NCI-H1930 (cell line): ENCODE data around the gene NIPSNAP2.
"Not testable (repeated sequence)": the region's sequence is repeated elsewhere in the genome, so short reads cannot be mapped to it uniquely, and the experiment has no call there.

Source experiments
- DNase-seq, 2 experiments: peaks; one replicate each; lab custom pipeline; 2025; lab: John Stamatoyannopoulos, UW

Gene NIPSNAP2

GRCh38 chr7:55964261-55965099 is at the start of gene NIPSNAP2:
Gene NIPSNAP2 (plus strand): TSS chr7:55964585. CDS start chr7:55964610, 25 bp downstream.
- peak; percentile 46 to 85 for DNase-seq

GRCh38 chr7:55917771-55918170 is 46.6 kb upstream of the NIPSNAP2 start:
- no peak for DNase-seq

GRCh38 chr7:55928006-55928767 is 36.2 kb upstream of the NIPSNAP2 start:
- no peak for DNase-seq

GRCh38 chr7:55931421-55932151 is 32.8 kb upstream of the NIPSNAP2 start:
- no peak for DNase-seq

GRCh38 chr7:55939514-55940123 is 24.8 kb upstream of the NIPSNAP2 start:
- no peak for DNase-seq

GRCh38 chr7:55946545-55946944 is 17.8 kb upstream of the NIPSNAP2 start:
- DNase-seq: no peak

GRCh38 chr7:55951637-55952351 is 12.6 kb upstream of the NIPSNAP2 start, which contains the start of gene MRPS17:
Gene MRPS17 (plus strand): TSS chr7:55951877. CDS start chr7:55953196, 1,319 bp downstream.
- DNase-seq: peak; percentile 90 to 91

GRCh38 chr7:55952352-55952671 is 12.1 kb upstream of the NIPSNAP2 start:
- DNase-seq: not testable (repeated sequence)

GRCh38 chr7:55953707-55954475 is 10.5 kb upstream of the NIPSNAP2 start:
- DNase-seq: no peak

GRCh38 chr7:55957190-55957589 is 7.2 kb upstream of the NIPSNAP2 start:
- no peak for DNase-seq

GRCh38 chr7:55962014-55962413 is 2.4 kb upstream of the NIPSNAP2 start:
- no peak for DNase-seq

GRCh38 chr7:55963584-55964168 is 709 bp upstream of the NIPSNAP2 start:
- no peak for DNase-seq

GRCh38 chr7:55965100-55965470 is 700 bp downstream of the NIPSNAP2 start:
- peak in 1 of 2 experiments; percentile 14 for DNase-seq

GRCh38 chr7:55965805-55966421 is 1.5 kb downstream of the NIPSNAP2 start:
- no peak for DNase-seq

GRCh38 chr7:55966851-55967250 is 2.5 kb downstream of the NIPSNAP2 start:
- DNase-seq: no peak

GRCh38 chr7:55969391-55969790 is 5.0 kb downstream of the NIPSNAP2 start:
- DNase-seq: no peak

GRCh38 chr7:55970561-55970960 is 6.2 kb downstream of the NIPSNAP2 start:
- no peak for DNase-seq

- DNase-seq: no peak
These were observed 6.6 kb downstream of the NIPSNAP2 start for GRCh38 chr7:55970978-55971377.

- DNase-seq: no peak
These were observed 9.4 kb downstream of the NIPSNAP2 start for GRCh38 chr7:55973747-55974250.
